ENCODE data around the gene SHANK3.

DNA sequence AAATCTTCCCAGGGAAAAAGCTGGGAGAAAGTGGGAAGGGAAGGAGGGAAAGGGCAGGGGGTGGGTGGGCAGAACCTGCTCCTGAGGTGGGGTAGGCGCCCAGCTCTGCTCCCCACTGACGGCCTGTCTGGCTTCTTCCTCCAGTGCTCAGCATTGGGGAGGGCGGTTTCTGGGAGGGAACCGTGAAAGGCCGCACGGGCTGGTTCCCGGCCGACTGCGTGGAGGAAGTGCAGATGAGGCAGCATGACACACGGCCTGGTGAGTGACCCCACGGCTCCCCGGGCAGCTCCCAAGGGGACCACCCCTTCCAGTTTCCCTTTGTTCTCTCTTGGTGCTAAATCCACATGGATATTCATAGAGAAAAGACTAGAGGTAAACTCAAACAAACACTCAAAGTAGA lies 25.9 kb downstream of the SHANK3 start:
- TF ChIP-seq CTCF (IDR thresholded peaks at IDR 0.05) (no peak), EZH2 (IDR thresholded peaks at IDR 0.05; ENCODE audit: borderline replicate concordance, insufficient read depth, low read depth, low read length, poor library complexity, severe bottlenecking) (no peak)
